GM12892 (cell line): ENCODE data around the gene SLC22A17.

Source experiments
- POLR2AphosphoS5 ChIP-seq: IDR thresholded peaks from 2 replicates; pipeline ENCODE4 v1.6.1; 2011; ENCODE audit warnings: low read depth, low read length, control low read depth
- TAF1 ChIP-seq: IDR thresholded peaks from 2 replicates; pipeline ENCODE4 v1.6.1; 2011; ENCODE audit warnings: low read depth, mild to moderate bottlenecking, control low read depth, low read length, borderline replicate concordance

GRCh38 chr14:23365036-23365731 is 12.5 kb upstream of the SLC22A17 start, which contains the start of gene EFS:
- no peak for TF ChIP-seq POLR2AphosphoS5
- TF ChIP-seq TAF1 = no peak
